Gastrocnemius medialis (tissue), 4 donors: ENCODE results near the gene KRTAP20-2.

Source experiments
- CTCF ChIP-seq, 5 experiments: fragments of 450-650 bp in 3 of 5; fragments of 200-600 bp in 2 of 5; sonication (generic) in 2 of 5; IDR thresholded peaks in 4 of 5; conservative IDR thresholded peaks in 1 of 5; 1 replicate in 4 of 5; 2 replicates in 1 of 5; pipeline ENCODE4 v1.5.1; 2016 to 2019; ENCODE audit warnings: antibody characterized with exemption in 5 of 5, mild to moderate bottlenecking in 3 of 5, moderate library complexity in 3 of 5
- POLR2A ChIP-seq, 2 donors: fragments of 450-650 bp; IDR thresholded peaks; one replicate each; pipeline ENCODE4 v1.6.1; 2017; ENCODE audit warnings: antibody characterized with exemption in 2 of 2, mild to moderate bottlenecking in 2 of 2, moderate library complexity in 2 of 2

GRCh38 chr21:30672985-30673650 is 38.1 kb downstream of the KRTAP20-2 start:
- no peak for TF ChIP-seq CTCF (IDR thresholded peaks at IDR 0.05 in 4 of 5, conservative IDR thresholded peaks at IDR 0.05 in 1 of 5)
- no peak for TF ChIP-seq POLR2A (IDR thresholded peaks at IDR 0.05)
